PFSK-1 (cell line): Measurements from ENCODE around the gene ACSL6.

Experiments
- POLR2AphosphoS5 ChIP-seq: IDR thresholded peaks from 2 replicates; pipeline ENCODE4 v1.6.1; 2012; ENCODE audit warnings: low read depth, mild to moderate bottlenecking, control low read depth, low read length, moderate library complexity
- SIN3A ChIP-seq: IDR thresholded peaks from 2 replicates; pipeline ENCODE4 v1.6.1; 2012; ENCODE audit warnings: mild to moderate bottlenecking, low read length, moderate library complexity, borderline replicate concordance; ENCODE audit not compliant: insufficient read depth
- TF ChIP-seq, protein P1 (sequence below), 2 experiments: IDR thresholded peaks; 2 replicates each; pipeline versions ENCODE4 v1.6.1 to v1.8.0; 2011 to 2012; ENCODE audit warnings: low read depth in 2 of 2, low read length in 2 of 2, control low read depth in 1 of 2, inconsistent platforms in 1 of 2, mild to moderate bottlenecking in 1 of 2, moderate library complexity in 1 of 2; ENCODE audit not compliant: insufficient read depth in 1 of 2

DNA sequence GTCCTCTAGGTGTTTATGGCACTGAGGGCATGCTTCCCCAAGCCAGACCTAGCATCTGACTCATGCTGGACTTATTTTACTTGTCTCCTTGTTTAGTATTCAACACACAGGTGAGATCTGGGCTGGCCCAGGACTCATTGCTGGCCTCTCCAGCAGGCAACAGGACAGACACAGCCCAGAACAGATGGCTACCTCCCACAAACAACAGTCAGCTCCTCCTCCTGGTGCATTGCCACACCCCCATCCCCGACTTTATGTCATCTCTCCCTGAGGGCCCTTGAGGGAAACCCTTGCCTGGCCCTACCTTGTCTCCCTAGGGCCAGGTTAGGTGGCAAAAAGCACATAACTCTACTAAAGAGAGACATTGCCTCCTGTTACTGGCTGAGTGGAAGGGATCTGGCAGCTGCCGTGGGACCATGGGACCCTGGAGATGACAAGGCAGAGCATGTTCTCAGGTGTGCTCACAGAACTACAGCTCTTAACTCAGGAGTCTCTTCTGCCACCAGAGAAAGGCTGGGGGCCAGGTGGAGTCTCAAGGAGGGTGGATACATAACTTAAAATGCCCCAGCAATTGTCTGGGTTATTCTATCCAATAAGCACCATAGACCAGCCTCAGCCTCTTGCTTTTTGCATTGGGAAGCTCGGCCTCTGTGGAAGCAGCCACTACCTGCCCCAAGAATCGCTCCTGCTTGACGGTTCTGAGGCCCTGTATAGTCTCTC, 2.3 kb downstream of the ACSL6 start:
- TF ChIP-seq POLR2AphosphoS5 (no peak), SIN3A (no peak)
- TF ChIP-seq, protein P1, sequence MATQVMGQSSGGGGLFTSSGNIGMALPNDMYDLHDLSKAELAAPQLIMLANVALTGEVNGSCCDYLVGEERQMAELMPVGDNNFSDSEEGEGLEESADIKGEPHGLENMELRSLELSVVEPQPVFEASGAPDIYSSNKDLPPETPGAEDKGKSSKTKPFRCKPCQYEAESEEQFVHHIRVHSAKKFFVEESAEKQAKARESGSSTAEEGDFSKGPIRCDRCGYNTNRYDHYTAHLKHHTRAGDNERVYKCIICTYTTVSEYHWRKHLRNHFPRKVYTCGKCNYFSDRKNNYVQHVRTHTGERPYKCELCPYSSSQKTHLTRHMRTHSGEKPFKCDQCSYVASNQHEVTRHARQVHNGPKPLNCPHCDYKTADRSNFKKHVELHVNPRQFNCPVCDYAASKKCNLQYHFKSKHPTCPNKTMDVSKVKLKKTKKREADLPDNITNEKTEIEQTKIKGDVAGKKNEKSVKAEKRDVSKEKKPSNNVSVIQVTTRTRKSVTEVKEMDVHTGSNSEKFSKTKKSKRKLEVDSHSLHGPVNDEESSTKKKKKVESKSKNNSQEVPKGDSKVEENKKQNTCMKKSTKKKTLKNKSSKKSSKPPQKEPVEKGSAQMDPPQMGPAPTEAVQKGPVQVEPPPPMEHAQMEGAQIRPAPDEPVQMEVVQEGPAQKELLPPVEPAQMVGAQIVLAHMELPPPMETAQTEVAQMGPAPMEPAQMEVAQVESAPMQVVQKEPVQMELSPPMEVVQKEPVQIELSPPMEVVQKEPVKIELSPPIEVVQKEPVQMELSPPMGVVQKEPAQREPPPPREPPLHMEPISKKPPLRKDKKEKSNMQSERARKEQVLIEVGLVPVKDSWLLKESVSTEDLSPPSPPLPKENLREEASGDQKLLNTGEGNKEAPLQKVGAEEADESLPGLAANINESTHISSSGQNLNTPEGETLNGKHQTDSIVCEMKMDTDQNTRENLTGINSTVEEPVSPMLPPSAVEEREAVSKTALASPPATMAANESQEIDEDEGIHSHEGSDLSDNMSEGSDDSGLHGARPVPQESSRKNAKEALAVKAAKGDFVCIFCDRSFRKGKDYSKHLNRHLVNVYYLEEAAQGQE (IDR thresholded peaks at IDR 0.05; ENCODE audit: insufficient read depth in 1 of 2, low read depth in 2 of 2, low read length in 2 of 2), result no peak
